Ishikawa (cell line): ENCODE results near the gene FIS1.

Experiments used
- CEBPB ChIP-seq: IDR thresholded peaks from 2 replicates; pipeline ENCODE4 v1.6.1; 2012
- EP300 ChIP-seq: IDR thresholded peaks from 2 replicates; pipeline ENCODE4 v1.6.1; 2012; ENCODE audit warnings: borderline replicate concordance
- RAD21 ChIP-seq: IDR thresholded peaks from 2 replicates; pipeline ENCODE4 v1.6.1; 2012; ENCODE audit warnings: low read depth
- REST ChIP-seq: IDR thresholded peaks from 2 replicates; pipeline ENCODE4 v1.6.1; 2012; ENCODE audit warnings: low read depth, mild to moderate bottlenecking
- TAF1 ChIP-seq: IDR thresholded peaks from 2 replicates; pipeline ENCODE4 v1.6.1; 2012; ENCODE audit warnings: low read depth, mild to moderate bottlenecking
- TCF12 ChIP-seq: IDR thresholded peaks from 2 replicates; pipeline ENCODE4 v1.6.1; 2012; ENCODE audit warnings: low read depth
- USF1 ChIP-seq: IDR thresholded peaks from 2 replicates; pipeline ENCODE4 v1.6.1; 2012
- YY1 ChIP-seq: IDR thresholded peaks from 2 replicates; pipeline ENCODE4 v1.6.1; 2012; ENCODE audit warnings: low read depth
- ZBTB7A ChIP-seq: IDR thresholded peaks from 2 replicates; pipeline ENCODE4 v1.6.1; 2012; ENCODE audit warnings: low read depth

DNA sequence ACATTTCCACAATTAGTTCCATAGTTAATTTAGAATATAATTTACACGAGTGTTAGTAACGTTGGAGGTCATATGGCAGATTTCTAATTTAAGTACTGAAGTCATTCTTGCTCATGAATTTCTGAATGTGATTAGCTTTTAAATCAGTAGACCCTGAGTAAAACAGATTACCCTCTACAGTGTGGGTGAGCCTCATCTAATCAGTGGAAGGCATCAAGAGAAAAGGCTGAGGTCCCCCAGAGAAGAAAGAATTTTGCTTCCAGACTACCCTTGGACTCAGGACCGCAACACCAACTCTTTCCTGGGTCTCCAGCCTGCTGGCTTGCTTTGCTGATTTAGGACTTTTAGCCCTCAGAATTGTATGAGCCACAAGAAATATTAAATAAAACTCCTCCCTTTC is 43.6 kb upstream of the FIS1 start:
- TF ChIP-seq RAD21 (no peak), USF1 (no peak), CEBPB (no peak), REST (no peak), TCF12 (no peak), TAF1 (no peak), YY1 (no peak), ZBTB7A (no peak), EP300 (no peak)
